Activated CD4-positive, alpha-beta T cell treated with anti-CD3 and anti-CD28 coated beads, Interleukin-2, amount 50 U/mL, for 1 hour (primary cell): ENCODE data around the gene CATSPERD.

Experiments
- DNase-seq: peaks from one replicate; pipeline ENCODE4 v3.0.0-alpha.2; 2020

The CATSPERD gene

DNA sequence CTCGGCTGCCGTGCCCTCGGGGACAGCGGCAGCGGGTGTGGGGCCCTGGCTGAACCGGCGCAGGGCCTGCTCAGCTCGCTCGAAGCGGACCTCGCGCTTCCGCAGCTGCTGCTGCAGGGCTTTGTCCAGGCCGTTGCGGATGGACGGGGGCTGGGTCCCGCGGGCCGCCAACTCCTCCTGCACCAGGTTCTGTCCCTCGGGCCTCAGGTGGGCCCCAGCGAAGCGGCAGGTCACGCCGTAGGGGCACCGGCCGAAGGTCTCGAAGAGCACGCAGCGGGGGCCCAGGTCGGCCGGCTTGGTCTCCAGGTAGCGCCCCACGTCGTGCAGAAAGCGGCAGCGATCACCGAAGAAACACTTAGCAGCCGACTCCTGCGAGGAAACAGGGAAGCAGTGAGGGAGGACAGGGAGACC lies 68.9 kb downstream of the CATSPERD start:
- DNase-seq, result no peak

DNA sequence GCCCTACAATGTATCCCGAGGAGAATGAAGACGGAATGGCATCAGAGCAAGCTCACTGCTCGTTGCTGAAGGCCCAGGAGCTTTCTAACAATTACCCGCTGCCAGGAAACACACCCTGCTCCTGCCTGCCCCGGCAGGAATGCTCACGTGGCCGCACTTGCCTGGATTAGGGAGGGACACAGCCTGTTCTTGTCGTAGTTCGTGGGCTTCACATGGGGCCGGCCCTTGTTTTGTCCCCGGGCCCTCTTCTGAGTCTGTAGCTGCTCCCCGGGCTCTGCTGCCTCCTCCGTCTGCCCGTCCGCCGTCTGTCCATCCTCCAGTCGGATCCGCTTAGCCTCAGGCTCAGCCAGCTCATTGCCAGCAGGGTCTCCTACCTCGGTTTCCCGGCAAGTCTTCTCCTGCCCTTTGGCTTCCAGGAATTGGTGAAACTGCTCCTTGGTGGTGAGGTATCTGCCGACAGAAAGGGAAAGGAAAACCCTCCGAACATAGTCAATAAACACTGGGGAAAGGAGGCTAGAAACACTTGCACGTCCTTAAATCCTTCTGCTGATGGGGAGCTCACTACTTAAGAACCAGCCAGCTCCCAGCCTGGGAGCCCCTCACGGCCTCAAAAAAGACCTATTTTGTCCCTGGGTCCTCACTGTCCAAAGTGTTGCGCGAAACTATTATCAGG lies 69.6 kb downstream of the CATSPERD start:
- DNase-seq, result no peak

DNA sequence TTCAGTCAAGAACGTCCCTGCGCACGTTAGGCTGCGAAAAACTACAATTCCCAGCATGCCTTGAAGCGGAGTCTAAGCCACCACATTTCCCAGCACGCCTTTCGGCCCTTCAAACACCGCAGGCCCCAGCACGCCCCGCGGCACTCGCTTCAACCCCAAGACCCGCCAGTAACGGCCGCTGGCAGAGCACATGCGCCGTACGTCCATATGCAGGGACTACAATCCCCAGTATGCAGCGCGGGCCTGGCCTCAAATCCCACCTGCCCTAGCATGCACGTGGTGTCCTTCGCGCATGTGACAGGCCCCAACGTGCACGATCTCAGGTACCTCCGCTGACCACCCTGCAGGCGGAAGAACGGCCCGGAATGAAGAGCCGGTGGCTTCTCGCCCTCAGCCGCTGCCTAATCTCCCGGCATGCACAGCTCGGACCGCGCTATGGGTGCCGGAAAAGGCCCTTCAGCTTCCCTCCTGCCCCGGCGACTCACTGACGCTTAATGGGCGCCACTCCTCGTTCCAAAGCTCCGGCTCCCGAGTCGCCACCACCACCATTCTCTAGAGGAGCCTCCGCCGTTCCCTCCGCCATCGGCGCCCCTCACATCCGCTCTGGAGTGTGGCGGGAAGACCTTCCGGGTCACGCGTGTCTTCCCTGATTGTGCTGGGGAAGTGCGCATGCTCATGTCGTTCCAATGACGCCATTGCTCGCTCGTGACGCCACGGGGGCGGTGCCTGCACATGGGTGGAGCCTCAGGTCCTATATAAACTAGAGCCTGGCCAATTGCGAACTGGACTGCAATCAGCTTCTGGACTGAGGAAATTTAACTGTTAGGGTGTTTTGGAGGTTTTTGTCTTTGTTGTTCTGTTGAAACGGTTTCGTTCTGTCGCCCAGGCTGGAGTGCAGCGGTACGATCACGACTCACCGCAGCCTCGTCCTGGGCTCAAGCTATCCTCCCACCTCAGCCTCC lies 70.4 kb downstream of the CATSPERD start, which contains the start of gene DUS3L:
TSS of gene DUS3L (minus strand) at position 605 of the 962 bp plus-strand sequence. CDS start at position 583, 22 bp downstream.
- DNase-seq, result peak; percentile 94

DNA sequence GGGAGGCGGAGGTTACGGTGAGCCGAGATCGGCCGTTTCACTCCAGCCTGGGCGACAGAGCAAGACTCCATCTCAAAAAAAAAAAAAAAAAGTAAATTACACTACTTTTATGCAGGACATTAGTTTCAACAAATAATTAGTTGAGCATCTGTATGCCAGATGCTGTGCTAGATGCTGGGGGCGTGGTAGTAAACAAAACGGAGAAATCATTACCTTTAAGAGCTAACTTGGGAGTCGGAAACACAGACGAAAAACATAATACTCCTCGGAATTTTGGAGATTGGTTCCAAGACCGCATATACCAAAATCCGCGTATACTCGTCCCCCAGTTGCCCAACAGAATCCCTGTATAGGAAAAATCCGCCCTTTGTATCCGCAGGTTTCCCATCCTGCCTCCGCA lies 71.8 kb downstream of the CATSPERD start:
- no peak for DNase-seq

DNA sequence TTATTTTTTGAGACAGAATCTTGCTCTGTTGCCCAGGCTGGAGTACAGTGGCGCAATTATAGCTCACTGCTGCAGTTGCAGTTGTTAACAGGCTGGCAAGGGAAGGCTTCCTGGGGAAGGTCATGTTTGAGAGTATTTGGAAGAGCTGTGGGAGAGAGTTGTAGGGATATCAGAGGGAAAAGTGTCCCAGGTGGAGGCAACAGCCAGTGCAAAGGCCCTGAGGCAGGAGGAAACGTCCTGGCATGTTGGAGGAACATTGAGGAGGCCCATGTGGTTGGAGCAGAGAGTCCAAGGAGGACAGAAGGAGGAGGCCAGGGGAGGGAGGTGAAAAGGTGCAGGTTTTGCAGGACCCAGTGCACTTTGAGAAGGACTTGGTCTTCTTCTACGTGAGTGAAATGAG lies 72.8 kb downstream of the CATSPERD start:
- DNase-seq, result no peak

DNA sequence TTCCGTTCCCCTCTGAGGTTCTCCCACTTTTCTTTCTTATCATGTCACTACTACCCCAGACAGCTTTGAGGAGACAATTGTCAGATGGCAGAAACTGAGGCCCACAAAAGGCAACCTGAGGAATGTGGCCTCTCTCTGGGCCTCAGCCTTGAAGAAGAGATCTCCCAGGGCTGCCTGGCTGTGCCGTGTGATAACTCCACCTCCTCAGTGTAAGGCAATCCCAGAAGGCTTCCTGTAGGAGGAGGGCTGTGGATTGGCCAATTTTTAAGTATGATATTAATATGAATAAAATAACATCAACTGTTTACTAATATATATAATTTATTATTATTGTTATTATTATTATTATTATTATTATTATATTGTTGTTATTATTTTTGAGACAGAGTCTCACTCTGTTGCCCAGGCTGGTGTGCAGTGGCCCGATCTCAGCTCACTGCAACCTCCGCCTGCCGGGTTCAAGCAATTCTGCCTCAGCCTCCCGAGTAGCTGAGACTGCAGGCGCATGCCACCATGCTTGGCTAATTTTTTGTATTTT lies 75.0 kb downstream of the CATSPERD start:
- no peak for DNase-seq

DNA sequence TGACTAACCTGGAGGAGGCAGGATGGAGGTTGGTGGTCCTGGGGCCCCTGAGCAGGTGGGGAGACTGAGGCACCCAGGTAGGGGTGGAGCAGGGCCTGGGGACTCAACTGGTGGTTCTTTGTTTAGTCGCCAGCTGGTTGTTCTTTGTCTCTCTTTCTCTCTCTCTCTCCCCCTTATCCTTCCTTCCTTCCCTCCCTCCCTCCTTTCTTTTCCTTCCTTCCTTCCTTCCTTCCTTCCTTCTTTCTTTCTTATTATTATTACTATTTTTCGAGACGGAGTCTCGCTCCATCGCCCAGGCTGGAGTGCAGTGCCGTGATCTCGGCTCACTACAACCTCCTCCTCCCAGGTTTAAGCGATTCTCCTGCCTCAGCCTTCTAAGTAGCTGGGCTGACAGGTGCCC lies 77.8 kb downstream of the CATSPERD start:
- DNase-seq, result no peak

DNA sequence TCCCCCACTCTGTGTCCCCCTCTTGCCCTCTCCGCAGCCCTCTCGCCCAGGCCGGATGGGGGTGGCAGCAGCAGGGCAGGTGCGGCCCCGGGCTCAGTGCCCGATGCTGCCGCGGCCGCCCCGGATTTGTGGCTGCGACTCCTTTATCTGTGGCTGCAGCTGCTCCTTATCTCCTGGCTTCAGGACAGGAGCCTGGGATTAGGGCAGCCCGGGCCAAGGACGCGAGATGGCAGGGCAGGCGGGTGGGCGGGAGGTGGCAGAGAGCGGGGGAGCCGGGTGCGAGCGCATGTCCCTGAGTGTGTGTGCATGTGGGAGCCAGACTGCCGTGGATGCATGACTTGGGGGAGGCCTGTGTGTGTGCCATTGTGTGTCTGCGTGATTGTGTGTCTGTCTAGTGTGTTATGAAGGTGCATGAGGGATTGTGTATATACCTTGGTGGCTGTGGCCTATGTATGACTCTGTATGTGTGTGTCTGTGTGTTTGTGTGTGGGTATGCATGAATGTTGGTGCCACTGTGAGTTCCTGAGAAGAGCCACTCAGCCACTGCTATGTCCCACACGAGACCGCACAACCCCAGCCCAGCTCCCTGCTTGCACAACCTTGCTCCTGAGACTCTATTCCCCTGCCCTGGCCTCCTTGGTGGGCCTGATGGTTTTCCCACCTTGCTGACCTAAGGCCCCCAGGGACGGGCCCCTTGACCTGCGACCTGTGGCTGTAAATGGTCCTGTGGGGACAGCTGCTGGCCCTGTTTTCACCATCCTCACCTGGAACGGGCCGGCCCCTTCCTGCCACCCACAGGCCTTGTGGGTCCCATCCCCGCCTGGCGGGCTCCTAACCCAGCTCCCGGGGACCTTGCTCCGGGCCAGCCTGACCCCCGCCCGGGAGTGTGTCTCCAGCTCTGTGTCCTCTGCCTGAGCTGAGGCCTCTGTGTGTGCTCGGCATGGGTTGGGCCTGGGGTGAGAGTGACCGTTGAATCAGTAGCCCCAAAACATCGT lies 79.1 kb downstream of the CATSPERD start:
- DNase-seq, result no peak

DNA sequence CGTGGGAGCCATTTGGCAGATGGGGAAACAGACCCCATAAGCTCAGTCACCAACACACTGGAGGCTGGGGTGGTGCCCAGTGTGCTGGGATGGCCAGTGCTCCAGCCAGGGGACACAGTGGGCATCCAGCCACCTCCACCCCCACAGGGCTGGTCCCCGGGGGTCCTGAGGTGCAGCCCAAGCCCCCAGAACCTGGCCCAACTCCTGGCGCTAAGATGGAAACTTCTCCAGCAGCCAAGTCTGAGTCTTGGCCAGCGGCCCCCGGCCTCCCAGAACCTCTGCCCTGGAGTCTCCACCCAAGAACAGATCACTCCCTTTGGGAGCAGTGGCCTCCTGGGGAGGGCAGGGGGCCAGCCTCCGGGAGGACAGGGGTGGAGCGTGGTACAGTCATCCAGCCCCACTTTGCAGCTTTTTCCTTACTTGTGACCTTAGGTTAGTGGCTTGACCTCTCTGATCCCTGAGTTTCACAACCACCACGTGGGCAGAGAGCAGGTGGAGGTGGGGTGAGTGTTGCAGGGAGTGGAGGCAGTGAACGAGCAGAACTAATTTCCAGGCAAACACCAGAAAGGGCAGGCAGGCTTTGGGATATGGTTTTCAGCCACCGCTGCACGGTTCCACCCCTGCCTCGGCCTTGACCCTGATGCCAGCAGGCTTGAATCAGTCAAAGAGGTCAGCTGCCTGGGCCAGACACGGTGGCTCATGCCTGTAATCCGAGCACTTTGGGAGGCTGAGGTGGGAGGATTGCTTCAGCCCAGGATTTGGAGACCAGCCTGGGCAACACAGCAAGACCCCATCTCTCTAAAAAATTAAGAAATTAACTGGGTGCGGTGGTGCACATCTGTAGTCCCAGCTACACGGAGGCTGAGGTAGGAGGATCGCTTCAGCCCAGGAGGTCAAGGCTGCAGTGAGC lies 80.2 kb downstream of the CATSPERD start:
- DNase-seq, result no peak

DNA sequence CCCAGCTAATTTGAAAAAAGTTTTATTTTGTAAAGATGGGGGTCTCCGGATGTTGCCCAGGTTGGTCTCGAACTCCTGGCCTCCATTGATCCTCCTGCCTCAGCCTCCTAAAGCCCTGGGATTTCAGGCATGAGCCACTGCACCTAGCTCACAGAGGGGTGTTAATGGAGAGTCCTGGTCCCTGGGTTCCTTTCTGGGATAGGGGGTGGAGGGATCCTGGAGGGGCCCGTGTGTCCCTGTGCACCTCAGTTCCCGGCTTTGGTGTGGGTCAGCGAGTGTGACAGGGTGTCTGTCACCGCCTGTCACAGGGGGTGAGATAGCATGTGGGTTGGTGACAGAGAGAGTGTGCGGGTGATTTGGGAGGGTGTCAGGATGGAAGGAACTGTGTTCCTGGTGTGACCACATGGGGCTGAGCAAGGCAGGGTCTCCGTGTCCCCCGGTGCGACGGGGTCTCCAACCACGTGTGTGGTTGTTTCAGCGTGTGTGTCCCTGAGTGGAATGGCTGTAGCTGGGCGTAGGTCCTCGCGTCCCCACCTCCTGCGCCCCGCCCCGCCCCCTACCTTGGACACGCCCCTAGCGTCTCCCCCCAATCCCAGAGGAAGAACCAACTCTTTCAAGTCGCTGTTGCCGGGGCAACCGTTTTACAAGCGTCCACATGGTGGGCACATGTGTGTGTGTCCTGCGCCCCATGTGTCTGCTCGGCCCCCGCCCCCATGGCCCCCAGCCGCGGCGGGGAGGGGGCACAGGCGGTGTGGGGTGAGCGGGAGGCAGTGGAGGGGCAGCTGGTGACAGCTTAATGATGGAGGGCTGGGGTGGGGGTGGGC lies 81.6 kb downstream of the CATSPERD start:
- DNase-seq, result no peak

DNA sequence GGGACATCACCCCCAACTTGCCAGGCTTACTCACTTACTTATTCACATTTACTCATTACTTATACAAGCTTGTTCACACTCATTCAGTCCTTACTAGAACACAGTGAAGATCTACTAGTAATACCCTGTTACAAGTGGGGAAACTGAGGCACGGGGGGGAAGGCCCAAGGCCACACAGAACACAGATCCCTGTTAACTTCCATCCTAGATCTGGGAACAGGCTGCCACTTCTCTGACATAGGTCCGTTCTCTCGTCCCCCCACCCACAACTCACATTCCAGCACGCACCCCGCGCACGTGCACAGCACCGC lies 83.0 kb downstream of the CATSPERD start:
- DNase-seq, result no peak

DNA sequence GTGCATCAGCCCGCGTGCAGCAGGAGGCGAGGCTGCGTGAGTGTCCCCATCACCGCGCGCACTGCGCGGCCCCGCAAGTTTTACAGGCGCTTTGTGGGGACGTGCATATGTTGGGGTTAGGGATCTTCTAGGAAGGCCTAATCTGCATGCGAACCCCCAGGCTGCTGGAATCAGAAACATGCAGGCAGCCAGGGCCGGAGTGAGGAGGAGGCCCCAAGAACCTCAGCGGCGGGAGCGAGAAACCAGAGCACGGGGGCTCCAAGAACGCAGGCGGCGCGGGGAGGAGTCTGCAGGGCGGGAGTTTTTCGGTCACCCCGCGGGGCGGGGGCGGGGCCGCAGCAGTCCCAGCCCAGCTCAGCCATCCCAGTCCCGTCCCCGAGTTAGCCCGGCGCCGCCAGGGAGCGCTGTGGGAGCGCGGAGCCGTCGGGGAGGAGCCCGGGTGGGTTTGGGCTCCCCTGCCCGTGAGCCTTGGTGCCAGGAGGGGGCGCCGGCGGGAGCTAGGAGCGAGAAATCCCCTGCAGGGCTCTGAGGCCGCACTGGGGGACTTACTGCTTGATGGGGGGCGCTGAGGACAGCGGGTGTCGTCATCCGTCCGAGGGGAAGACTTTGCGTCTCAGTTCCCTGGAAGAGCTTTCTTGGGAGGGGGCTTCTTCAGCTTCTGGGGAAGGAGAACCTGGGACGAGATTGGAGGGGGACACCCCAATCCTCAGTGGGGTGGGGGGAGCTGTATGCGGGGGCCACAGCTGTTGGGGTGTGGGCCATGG lies 83.5 kb downstream of the CATSPERD start:
- DNase-seq, result peak; percentile 93

DNA sequence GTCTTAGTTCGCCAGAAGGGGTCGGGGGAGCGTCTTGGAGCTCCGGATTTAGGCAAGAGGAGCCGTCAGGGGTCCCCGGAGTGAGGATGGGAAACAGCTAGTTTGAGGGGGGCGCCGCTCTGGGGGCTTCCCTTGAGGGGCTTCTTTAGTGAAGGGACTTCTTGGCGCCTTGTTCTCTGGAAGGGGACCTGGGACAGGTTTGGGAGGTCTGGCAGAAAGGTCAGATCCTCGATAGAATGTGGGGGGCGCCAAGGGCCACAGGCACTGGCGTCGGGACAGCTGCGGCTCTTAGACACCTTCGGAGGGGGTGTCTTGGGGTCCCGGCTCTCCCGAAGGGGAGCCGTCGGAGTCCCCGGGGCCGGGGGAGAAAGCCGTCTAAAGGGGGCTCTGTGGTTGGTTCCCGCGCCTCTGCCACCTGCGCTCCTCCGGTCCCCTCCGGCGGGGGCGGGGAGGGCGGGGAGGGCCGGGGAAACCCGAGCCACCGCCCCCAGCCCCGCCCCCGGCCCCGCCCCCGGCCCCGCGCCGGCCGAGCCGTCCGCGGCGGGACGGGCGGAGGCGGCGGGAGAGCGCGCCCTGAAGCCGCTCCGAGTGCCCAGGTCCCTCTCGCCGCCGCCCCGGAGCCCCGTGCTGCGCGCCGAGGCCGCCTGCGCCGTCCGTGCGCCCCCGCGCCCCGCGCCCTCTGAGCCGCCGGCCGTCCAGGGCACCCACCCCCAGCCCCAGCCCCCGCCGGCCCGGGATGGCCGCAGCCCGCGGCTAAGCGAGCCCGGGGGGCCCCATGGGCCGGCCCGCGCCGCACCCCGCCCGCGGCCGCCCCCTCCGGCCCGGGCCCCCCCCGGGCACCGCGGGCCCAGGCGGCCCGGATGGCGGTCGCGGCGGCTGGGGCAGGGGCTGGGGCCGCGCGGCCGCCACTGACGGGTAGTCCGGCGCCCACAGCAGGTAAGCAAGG lies 84.4 kb downstream of the CATSPERD start, which contains the start of gene NRTN:
TSS of gene NRTN (plus strand) at position 552 of the 946 bp plus-strand sequence. CDS start 19,099 bp downstream, outside the sequence.
- DNase-seq, result peak; percentile 44

DNA sequence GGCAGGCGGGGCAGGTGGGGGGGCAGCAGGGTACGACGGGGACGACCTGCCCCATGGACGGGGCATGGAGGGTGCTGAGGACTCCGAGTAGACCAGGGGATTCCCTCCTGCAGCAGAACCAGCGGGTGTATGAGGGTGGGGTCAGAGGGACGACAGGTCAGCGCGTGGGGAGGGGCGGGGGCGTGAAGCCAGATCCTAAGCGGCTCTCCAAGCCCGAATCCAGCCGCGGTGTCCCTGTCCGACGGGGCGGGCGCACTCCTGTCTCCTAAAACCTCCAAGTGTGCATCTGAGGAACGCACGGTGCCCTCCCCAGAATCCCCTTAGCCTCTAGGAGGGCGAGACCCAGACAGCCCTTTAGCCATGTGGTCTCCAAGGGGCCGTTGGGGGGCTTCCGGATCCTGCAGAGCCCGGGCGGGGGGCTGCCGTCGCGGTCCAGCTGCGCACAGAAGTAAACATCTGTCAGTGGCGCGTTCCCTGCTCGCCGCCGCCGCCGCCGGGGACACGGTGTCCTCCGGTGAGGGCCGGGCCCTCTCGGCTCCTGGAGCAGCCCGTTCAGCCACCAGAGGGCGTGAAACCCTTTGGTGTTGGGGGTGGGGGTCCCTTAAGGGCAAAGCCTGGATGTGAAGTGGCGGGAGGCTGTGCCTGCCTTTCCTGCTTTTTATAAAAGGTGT lies 85.2 kb downstream of the CATSPERD start:
- peak; percentile 66 for DNase-seq

DNA sequence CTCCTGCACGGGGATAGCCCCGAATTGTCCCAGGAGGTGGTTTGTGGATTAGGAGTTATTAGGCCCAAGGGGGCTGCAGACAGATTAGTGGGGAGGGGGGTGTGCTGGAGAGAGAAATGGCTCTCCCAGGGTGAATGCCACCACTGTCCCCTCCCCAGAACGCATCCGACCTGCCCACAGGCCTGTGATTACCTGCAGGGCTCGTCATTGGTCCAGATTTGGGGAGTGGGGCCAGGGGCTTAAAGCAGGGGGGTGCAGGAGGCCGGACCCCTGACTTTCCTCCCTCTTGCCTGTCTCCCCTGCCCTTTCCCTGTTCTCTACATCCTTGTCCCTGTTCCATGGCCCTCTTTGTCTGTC lies 85.7 kb downstream of the CATSPERD start:
- no peak for DNase-seq

DNA sequence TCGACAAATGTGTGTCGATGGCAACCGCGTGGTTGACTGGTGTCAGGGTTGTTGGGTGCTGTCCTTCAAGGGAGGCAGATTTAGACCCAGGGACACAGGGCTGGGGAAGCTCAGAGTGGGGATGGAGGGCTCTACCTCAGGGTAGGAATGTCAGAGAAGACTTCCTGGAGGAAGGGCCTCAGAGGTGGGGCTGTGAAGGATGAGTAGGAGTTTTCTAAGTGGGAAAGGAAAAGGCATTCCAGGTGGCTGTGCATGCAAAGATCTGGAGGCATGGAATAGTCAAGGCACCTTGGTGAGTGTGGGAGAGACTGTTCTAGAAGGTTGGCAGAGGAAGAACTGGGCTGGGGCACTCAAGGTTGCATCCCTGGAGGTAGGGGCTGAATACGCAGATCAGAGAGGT lies 86.5 kb downstream of the CATSPERD start:
- no peak for DNase-seq

DNA sequence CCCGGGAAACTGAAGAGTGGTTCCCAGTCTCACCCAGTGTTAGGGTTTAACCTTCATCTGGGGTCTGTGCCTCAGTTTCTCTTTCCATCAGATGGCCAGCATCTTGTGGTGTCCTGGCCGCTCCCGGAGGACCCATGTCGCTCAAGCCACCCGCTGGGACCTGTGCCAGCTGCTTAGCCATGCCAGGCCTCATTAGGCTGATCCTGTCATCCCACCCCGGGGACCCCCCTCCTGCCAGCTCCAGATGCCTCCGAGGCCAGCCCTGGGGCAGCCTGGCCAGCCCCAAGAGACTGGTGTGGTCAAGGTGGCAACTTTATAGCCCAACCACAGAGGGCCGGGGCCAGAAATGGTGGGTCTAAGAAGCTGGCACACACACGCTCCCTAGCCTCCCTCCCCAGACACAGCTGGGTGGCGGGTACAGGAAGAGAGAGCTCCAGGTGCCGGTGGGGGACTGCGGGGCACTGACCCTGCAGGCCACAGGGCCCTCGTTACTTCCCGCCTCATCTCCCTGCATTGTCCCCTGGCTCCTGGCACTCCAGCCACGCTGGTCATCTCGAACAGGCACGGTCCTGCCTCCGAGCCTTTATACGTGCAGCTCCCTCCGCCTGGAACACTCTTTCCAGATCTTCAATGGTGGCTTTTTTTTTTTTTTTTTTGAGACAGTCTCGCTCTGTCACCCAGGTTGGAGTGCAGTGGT lies 87.8 kb downstream of the CATSPERD start:
- no peak for DNase-seq
